ENCODE data around the gene PLEKHB1.

The PLEKHB1 gene

DNA sequence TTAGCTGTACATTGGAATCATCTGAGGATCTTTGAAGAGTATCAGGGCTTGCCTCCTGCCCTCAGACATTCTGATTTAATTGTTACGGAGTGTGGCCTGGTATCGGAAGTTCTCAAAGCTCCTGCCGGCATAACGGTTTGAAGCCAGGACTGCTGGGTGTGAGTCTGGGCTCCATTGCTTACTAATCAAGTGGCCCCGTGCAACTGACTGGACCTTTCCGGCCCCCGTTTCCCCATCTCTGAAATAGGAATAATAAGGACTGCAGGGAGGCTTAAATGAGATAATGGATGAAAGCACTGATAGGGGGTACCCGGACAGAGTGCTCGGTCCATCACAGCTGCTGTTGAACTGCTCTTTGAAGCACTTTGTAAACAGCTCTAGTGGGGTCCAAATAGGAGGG is 1.7 kb downstream of the PLEKHB1 start:
- no peak for DNase-seq (ENCODE audit: low spot score)

DNA sequence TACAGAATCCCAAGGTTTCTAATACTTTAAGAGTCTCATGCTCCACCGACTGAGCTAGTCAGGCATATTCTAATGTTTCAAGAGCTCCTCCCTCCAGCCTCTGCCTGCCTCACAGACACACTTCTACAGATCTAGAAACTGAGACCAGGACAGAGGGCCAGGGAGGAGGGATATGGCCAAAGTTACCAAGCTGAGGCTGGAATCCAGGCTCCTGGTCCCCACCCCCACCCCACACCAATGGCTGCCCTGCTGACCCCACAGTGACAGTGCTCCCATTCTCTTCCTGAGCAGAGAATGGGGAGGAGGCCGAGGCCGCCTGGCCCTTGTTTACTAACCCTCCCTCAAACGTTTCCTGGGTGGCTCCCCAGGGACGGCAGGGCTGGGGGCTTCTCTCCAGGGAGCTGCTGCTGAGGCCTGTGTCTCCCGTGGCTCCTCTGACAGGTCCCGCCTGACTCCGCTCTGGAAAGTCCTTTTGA is 2.2 kb downstream of the PLEKHB1 start:
- DNase-seq (ENCODE audit: low spot score): no peak

- DNase-seq (ENCODE audit: low spot score): no peak
These were observed 2.8 kb downstream of the PLEKHB1 start for GRCh38 chr11:73649206-73649605.

DNA sequence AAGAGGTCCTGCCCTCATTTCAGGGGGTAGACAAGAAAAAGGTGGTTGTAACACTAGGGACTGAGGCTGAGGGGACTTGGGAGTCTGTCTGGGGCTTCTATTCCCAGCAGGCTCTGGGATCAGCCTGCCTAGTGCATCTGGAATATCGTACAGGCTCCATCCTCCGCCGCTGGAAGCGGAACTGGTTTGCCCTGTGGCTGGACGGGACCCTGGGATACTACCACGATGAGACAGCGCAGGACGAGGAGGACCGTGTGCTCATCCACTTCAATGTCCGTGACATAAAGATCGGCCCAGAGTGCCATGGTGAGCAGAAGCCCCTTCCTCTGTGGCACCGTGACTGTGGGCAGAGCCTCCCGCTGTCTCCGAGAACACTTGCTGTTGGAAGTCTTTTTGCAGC is 4.0 kb downstream of the PLEKHB1 start:
- DNase-seq (ENCODE audit: low spot score): no peak

GRCh38 chr11:73651252-73651651 is 4.9 kb downstream of the PLEKHB1 start:
- DNase-seq (ENCODE audit: low spot score): no peak

DNA sequence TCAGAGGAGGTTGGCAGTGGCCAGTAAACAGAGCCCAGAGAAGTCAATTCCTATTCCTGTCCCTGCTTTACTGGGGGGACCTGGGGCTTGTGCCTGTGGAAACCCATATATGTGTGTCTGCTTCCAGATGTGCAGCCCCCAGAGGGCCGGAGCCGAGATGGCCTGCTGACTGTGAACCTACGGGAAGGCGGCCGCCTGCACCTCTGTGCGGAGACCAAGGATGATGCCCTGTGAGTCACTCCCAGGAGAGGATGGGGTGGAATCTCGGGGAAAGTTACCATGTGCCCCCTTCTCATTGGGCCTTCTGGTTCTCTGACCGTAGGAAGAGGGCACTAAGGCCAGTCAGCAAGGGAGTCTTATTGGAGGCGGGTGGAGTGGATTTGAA is 5.3 kb downstream of the PLEKHB1 start:
- no peak for DNase-seq (ENCODE audit: low spot score)

GRCh38 chr11:73652046-73652730 is 5.8 kb downstream of the PLEKHB1 start:
- peak; percentile 100 for DNase-seq (ENCODE audit: low spot score)

GRCh38 chr11:73652856-73653559 is 6.6 kb downstream of the PLEKHB1 start:
- DNase-seq (ENCODE audit: low spot score): no peak

- DNase-seq (ENCODE audit: low spot score): no peak
These were observed 7.6 kb downstream of the PLEKHB1 start for GRCh38 chr11:73653996-73654395.

- no peak for DNase-seq (ENCODE audit: low spot score)
These were observed 8.2 kb downstream of the PLEKHB1 start for GRCh38 chr11:73654482-73655021.

DNA sequence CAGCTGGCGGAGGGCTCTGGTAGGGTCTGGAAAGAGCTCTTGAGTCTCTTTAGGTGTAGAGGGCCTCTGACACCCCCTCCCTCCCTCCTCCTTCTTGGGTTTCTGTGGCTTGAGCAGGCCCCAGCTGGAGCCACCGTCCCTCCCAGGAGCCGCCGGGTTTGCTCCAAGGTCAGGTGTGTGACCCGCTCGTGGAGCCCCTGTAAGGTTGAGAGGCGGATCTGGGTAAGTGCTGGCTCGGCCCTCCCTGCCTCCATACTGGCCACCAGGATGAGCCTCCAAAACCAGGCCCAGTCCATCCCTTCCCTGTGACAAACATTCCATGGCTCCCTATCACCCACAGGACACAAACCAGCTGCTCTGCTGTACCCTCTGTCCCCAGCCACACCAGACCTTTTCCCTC is 9.3 kb downstream of the PLEKHB1 start:
- DNase-seq (ENCODE audit: low spot score): no peak

DNA sequence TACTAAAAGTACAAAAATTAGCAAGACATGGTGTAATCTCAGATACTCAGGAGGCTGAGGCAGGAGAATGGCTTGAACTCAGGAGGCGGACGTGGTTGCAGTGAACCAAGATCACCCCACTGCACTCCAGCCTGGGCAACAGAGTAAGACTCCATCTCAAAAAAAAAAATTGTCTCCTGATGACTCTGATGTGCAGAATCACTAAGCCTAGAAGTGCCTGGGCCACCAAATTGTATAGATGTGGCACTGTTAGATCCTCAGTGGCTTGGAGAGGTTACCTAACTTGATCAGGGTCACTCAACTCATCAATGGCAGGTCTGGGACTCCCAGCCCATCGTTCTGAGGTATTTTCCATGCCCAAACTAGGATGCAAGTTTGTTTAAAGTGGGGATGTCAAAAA is 10.6 kb downstream of the PLEKHB1 start:
- DNase-seq (ENCODE audit: low spot score): no peak

- DNase-seq (ENCODE audit: low spot score): no peak
These were observed 13.6 kb downstream of the PLEKHB1 start for GRCh38 chr11:73659961-73660360.

DNA sequence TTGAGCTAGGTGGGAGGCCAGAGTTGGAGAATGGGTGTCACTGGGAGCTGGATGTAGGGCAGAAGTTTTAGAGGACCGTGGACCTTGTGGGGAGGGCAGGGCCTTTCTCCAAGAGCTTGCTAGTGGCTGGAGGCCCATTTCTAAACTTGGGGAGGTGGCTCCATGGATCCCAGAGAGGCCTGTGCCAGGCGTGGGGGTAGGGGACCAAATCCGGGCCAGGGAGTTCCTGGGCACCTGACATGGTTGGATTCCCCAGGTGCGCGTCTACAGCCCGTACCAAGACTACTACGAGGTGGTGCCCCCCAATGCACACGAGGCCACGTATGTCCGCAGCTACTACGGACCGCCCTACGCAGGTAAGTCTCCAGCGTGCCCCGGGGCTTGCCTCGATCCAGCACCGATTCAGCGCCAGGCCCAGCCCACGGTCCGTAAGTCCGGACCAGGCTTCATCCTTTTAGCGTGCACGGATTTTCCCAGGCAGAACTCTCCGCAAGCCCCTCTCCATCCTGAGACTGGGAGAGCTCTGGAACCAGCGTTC is 14.2 kb downstream of the PLEKHB1 start:
- no peak for DNase-seq (ENCODE audit: low spot score)

DNA sequence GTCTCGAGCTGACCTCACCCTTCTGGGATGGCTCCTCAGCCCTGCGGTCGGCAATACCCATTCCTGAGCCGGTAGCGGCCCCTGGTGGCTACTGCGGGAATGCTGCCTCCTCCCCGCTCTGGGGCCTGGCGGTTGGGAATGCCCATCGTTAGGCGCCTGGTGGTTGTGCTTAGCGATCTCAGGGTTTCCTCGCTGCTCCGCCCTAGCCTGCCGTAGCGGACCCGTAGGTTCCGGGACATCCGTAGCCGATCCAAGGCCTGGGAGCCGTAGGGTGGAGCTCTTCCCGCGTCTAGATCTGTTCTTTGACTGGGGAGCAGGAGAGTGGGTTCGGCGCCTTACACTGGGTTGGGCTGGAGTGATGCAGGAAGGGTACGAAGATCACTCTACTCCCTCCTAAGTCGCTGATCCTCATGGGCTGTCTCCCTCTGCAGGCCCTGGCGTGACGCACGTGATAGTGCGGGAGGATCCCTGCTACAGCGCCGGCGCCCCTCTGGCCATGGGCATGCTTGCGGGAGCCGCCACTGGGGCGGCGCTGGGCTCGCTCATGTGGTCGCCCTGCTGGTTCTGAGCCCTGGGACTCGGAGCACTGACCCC is 14.8 kb downstream of the PLEKHB1 start:
- DNase-seq (ENCODE audit: low spot score): peak; percentile 96

- no peak for DNase-seq (ENCODE audit: low spot score)
These were observed 16.2 kb downstream of the PLEKHB1 start for GRCh38 chr11:73662445-73663157.

GRCh38 chr11:73663604-73664495 is 17.5 kb downstream of the PLEKHB1 start:
- no peak for DNase-seq (ENCODE audit: low spot score)

- no peak for DNase-seq (ENCODE audit: low spot score)
These were observed 18.5 kb downstream of the PLEKHB1 start for GRCh38 chr11:73664877-73665276.

DNA sequence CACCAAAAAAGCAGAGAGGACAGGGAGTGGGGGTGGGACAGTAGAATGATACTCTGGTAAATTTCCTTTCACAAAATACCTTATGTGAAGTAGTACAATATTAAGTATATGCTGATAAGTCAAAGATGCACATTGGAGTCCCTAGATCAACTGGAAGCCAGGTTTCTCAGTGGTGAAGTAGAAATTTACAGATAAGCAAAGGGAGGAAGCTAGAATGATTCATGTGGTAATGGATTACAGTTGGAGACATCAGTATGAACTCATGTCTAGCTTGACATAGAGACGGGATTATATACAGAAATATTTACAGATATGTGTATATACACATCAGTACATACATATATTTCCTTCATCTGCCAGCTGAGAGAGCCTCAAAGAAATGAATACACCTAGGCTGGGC is 21.5 kb downstream of the PLEKHB1 start:
- no peak for DNase-seq (ENCODE audit: low spot score)

- DNase-seq (ENCODE audit: low spot score): no peak
These were observed 24.4 kb downstream of the PLEKHB1 start for GRCh38 chr11:73670808-73671207.

DNA sequence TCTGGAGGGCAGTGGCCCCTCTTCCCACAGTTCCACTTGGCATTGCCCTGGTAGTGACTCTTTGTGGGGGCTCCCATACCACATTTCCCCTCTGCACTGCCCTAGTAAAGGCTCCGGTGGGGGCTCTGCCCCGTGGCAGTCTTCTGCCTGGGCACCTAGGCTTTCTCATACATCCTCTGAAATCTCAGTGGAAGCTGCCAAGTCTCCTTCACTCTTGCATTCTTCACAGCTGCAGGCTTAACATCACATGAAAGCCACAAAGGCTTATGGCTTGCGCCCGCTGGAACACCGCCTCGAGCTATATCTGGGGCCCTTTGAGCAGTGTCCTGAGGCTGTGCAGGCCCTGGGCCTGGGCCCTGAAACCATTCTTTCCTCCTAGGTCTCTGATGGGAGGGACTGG is 25.3 kb downstream of the PLEKHB1 start:
- no peak for DNase-seq (ENCODE audit: low spot score)

Measured in COLO829 (cell line).